HEK293 (cell line): Measurements from ENCODE around the gene CSNK1E.
"Not testable (repeated sequence)": the region's sequence is repeated elsewhere in the genome, so short reads cannot be mapped to it uniquely, and the experiment has no call there.

Source experiments
- CTCF ChIA-PET: fragments of 350-600 bp; formaldehyde crosslinking; extraction: SDS; loops from one replicate; lab custom pipeline; 2021; ENCODE audit warnings: antibody characterized with exemption; lab: Yijun Ruan, JAX
- POLR2A ChIA-PET: fragments of 300-600 bp; formaldehyde crosslinking; extraction: SDS; loops from one replicate; lab custom pipeline; 2020; ENCODE audit warnings: antibody characterized with exemption, inconsistent platforms; lab: Yijun Ruan, JAX
- H3K27ac ChIP-seq: fragments of 200-500 bp; sonication (Bioruptor generic); 2 replicates; pipeline ENCODE4 v1.5.1; 2014; ENCODE audit warnings: low read depth, low read length, control low read depth, inconsistent platforms; ENCODE audit errors: extremely low read depth
- H3K36me3 ChIP-seq, 2 experiments: fragments of 200-500 bp in 1 of 2; sonication (Bioruptor generic) in 1 of 2; 1 replicate in 1 of 2; 2 replicates in 1 of 2; pipeline ENCODE4 v1.5.1; 2014 to 2017; ENCODE audit warnings: inconsistent platforms in 2 of 2, low read length in 2 of 2; ENCODE audit not compliant: control insufficient read depth in 2 of 2, insufficient read depth in 1 of 2
- H3K4me1 ChIP-seq: fragments of 200-500 bp; sonication (Bioruptor generic); 2 replicates; pipeline ENCODE4 v1.5.1; 2014; ENCODE audit warnings: mild to moderate bottlenecking, low read length, inconsistent platforms; ENCODE audit not compliant: control insufficient read depth, insufficient read depth
- H3K4me3 ChIP-seq: 2 replicates; pipeline ENCODE4 v1.5.1; 2011; ENCODE audit warnings: low read depth, mild to moderate bottlenecking, control low read depth, low read length, moderate library complexity
- H3K9me3 ChIP-seq: fragments of 200-500 bp; sonication (Bioruptor generic); 2 replicates; pipeline ENCODE4 v1.5.1; 2014; ENCODE audit warnings: low read depth, low read length, inconsistent platforms; ENCODE audit not compliant: control insufficient read depth, insufficient read depth
- EGR2 ChIP-seq: fragments of 450-650 bp; formaldehyde crosslinking; IDR thresholded peaks from 2 replicates; pipeline ENCODE4 v1.5.1; 2016; ENCODE audit warnings: low read depth, missing biosample characterization, missing genetic modification characterization
- GLIS2 ChIP-seq: fragments of 450-650 bp; formaldehyde crosslinking; IDR thresholded peaks from 2 replicates; pipeline ENCODE4 v1.5.1; 2016; ENCODE audit warnings: missing biosample characterization, missing genetic modification characterization
- REPIN1 ChIP-seq: fragments of 450-650 bp; formaldehyde crosslinking; IDR thresholded peaks from 2 replicates; pipeline ENCODE4 v1.5.1; 2017; ENCODE audit warnings: missing biosample characterization, missing genetic modification characterization, low read depth
- SCRT2 ChIP-seq: fragments of 450-650 bp; formaldehyde crosslinking; IDR thresholded peaks from 2 replicates; pipeline ENCODE4 v1.5.1; 2016; ENCODE audit warnings: missing biosample characterization, missing genetic modification characterization
- ZBTB17 ChIP-seq: fragments of 450-650 bp; formaldehyde crosslinking; IDR thresholded peaks from 2 replicates; pipeline ENCODE4 v1.5.1; 2016; ENCODE audit warnings: missing biosample characterization, missing genetic modification characterization
- ZBTB20 ChIP-seq: fragments of 450-650 bp; formaldehyde crosslinking; IDR thresholded peaks from 2 replicates; pipeline ENCODE4 v1.5.1; 2016; ENCODE audit warnings: missing biosample characterization, missing genetic modification characterization
- ZBTB8A ChIP-seq: fragments of 450-650 bp; formaldehyde crosslinking; IDR thresholded peaks from 2 replicates; pipeline ENCODE4 v1.5.1; 2016; ENCODE audit warnings: missing biosample characterization, missing genetic modification characterization
- ZNF140 ChIP-seq: fragments of 450-650 bp; formaldehyde crosslinking; IDR thresholded peaks from 2 replicates; pipeline ENCODE4 v1.5.1; 2016; ENCODE audit warnings: missing biosample characterization, missing genetic modification characterization
- ZNF184 ChIP-seq: fragments of 450-650 bp; IDR thresholded peaks from 2 replicates; pipeline ENCODE4 v1.5.1; 2018; ENCODE audit warnings: missing biosample characterization, mild to moderate bottlenecking, missing genetic modification characterization
- ZNF76 ChIP-seq: fragments of 450-650 bp; formaldehyde crosslinking; IDR thresholded peaks from 2 replicates; pipeline ENCODE4; 2016; ENCODE audit warnings: low read depth, missing biosample characterization, missing genetic modification characterization, borderline replicate concordance
- ZNF792 ChIP-seq: fragments of 450-650 bp; formaldehyde crosslinking; IDR thresholded peaks from 2 replicates; pipeline ENCODE4 v1.5.1; 2016; ENCODE audit warnings: missing biosample characterization, missing genetic modification characterization
- ZSCAN30 ChIP-seq: fragments of 450-650 bp; IDR thresholded peaks from 2 replicates; pipeline ENCODE4 v1.5.1; 2018; ENCODE audit warnings: missing biosample characterization, mild to moderate bottlenecking, missing genetic modification characterization, moderate library complexity
- TF ChIP-seq, protein P1 (sequence below): fragments of 450-650 bp; formaldehyde crosslinking; IDR thresholded peaks from 2 replicates; pipeline ENCODE4 v1.5.1; 2016; ENCODE audit warnings: missing biosample characterization, missing genetic modification characterization, low read depth
- TF ChIP-seq, protein P2 (sequence below): fragments of 450-650 bp; formaldehyde crosslinking; IDR thresholded peaks from 2 replicates; pipeline ENCODE4 v1.5.1; 2016; ENCODE audit warnings: missing biosample characterization, missing genetic modification characterization
- TF ChIP-seq, protein P3 (sequence below): fragments of 450-650 bp; formaldehyde crosslinking; IDR thresholded peaks from 2 replicates; pipeline ENCODE4 v1.5.1; 2016; ENCODE audit warnings: missing biosample characterization, missing genetic modification characterization
- TF ChIP-seq, protein P4 (sequence below): fragments of 450-650 bp; formaldehyde crosslinking; IDR thresholded peaks from 2 replicates; pipeline ENCODE4 v1.5.1; 2016; ENCODE audit warnings: missing biosample characterization, missing genetic modification characterization

CSNK1E gene

DNA sequence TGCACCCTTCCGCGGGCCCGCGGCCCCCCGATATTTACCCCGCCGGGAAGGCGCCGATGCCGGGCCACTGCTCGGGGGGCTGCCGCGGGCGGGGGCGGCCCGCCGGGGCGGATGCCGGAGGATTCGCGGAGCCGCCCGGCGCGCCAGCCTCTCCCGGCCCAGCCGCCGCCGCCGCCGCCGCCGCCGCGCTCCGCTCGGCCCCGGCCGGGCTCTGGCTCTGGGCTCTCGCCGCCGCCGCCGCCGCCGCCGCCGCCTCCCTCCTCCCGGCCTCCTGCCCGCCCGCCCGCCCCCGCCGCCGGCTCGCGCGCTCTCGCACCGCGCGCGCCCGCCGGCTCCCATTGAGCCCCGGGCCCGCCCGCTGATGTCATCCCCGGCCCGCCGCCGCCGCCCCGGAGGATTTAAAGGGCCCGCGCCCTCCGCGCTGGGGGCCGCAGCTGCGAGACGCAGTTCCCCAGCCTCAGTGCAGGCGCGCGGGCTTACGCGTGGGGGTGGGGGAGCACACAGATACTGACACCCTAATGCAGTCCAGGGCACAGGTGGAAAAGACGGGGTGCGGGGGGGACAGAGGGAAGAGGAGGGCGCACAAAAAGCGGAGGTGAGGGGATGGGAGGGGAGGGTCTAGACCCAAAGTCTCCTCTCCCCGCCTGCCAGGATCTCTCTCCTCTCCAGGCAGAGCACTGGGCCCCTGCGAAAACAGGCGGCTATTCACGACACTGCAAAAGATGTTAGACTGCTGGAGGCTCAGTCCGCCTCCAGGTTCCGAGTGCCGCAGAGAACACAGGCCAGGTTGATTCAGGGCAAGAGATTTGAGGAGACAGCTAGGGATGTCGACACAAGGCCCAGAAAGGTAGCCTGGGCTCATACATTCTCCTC is at the start of gene CSNK1E (continued):
- TF ChIP-seq ZNF792 (tag by site-specific recombination), result 0 out of 2 replicates have a peak, but pooled peaks have one; percentile 44
- TF ChIP-seq REPIN1 (tag by site-specific recombination), result peak; percentile 62; the same call in 1 of the 2 replicates
- TF ChIP-seq, protein P1, sequence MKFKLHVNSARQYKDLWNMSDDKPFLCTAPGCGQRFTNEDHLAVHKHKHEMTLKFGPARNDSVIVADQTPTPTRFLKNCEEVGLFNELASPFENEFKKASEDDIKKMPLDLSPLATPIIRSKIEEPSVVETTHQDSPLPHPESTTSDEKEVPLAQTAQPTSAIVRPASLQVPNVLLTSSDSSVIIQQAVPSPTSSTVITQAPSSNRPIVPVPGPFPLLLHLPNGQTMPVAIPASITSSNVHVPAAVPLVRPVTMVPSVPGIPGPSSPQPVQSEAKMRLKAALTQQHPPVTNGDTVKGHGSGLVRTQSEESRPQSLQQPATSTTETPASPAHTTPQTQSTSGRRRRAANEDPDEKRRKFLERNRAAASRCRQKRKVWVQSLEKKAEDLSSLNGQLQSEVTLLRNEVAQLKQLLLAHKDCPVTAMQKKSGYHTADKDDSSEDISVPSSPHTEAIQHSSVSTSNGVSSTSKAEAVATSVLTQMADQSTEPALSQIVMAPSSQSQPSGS (tag by site-specific recombination), result peak; percentile 67
- TF ChIP-seq ZSCAN30 (tag by site-specific recombination), result 0 out of 2 replicates have a peak, but pooled peaks have one; percentile 32
- TF ChIP-seq ZNF140 (tag by site-specific recombination), result no peak
- TF ChIP-seq EGR2 (tag by site-specific recombination), result peak; percentile 27; the same call in 1 of the 2 replicates
- TF ChIP-seq, protein P2, sequence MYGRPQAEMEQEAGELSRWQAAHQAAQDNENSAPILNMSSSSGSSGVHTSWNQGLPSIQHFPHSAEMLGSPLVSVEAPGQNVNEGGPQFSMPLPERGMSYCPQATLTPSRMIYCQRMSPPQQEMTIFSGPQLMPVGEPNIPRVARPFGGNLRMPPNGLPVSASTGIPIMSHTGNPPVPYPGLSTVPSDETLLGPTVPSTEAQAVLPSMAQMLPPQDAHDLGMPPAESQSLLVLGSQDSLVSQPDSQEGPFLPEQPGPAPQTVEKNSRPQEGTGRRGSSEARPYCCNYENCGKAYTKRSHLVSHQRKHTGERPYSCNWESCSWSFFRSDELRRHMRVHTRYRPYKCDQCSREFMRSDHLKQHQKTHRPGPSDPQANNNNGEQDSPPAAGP (tag by site-specific recombination), result peak; percentile 68
- peak; percentile 97 for TF ChIP-seq ZBTB20 (tag by site-specific recombination)
- TF ChIP-seq ZBTB17 (tag by site-specific recombination), result peak; percentile 69
- peak; percentile 83 for TF ChIP-seq ZBTB8A (tag by site-specific recombination)
- TF ChIP-seq GLIS2 (tag by site-specific recombination), result peak; percentile 82
- TF ChIP-seq, protein P3, sequence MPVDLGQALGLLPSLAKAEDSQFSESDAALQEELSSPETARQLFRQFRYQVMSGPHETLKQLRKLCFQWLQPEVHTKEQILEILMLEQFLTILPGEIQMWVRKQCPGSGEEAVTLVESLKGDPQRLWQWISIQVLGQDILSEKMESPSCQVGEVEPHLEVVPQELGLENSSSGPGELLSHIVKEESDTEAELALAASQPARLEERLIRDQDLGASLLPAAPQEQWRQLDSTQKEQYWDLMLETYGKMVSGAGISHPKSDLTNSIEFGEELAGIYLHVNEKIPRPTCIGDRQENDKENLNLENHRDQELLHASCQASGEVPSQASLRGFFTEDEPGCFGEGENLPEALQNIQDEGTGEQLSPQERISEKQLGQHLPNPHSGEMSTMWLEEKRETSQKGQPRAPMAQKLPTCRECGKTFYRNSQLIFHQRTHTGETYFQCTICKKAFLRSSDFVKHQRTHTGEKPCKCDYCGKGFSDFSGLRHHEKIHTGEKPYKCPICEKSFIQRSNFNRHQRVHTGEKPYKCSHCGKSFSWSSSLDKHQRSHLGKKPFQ (tag by site-specific recombination), result no peak
- TF ChIP-seq ZNF76 (tag by site-specific recombination), result peak; percentile 54; the same call in 1 of the 2 replicates
- TF ChIP-seq, protein P4, sequence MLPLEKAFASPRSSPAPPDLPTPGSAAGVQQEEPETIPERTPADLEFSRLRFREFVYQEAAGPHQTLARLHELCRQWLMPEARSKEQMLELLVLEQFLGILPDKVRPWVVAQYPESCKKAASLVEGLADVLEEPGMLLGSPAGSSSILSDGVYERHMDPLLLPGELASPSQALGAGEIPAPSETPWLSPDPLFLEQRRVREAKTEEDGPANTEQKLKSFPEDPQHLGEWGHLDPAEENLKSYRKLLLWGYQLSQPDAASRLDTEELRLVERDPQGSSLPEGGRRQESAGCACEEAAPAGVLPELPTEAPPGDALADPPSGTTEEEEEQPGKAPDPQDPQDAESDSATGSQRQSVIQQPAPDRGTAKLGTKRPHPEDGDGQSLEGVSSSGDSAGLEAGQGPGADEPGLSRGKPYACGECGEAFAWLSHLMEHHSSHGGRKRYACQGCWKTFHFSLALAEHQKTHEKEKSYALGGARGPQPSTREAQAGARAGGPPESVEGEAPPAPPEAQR (tag by site-specific recombination), result 0 out of 2 replicates have a peak, but pooled peaks have one; percentile 73
- TF ChIP-seq, all 188 proteins: peak for 55

DNA sequence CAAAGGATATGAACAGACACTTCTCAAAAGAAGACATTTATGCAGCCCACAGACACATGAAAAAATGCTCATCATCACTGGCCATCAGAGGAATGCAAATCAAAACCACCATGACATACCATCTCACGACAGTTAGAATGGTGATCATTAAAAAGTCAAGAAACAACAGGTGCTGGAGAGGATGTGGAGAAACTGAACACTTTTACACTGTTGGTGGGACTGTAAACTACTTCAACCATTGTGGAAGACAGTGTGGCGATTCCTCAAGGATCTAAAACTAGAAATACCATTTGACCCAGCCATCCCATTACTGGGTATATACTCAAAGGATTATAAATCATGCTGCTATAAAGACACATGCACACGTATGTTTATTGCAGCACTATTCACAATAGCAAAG is 48.6 kb upstream of the CSNK1E start:
- CTCF ChIA-PET, H3K4me3 ChIP-seq, H3K36me3 ChIP-seq, POLR2A ChIA-PET: not testable (repeated sequence)
- TF ChIP-seq ZNF184 (tag by site-specific recombination), result peak; percentile 92
- TF ChIP-seq SCRT2 (tag by site-specific recombination), result 0 out of 2 replicates have a peak, but pooled peaks have one; percentile 14
- TF ChIP-seq, all 188 proteins: peak for 2; not testable (repeated sequence) for 186
- H3K27ac ChIP-seq, H3K4me1 ChIP-seq, H3K9me3 ChIP-seq: not testable (repeated sequence)

DNA sequence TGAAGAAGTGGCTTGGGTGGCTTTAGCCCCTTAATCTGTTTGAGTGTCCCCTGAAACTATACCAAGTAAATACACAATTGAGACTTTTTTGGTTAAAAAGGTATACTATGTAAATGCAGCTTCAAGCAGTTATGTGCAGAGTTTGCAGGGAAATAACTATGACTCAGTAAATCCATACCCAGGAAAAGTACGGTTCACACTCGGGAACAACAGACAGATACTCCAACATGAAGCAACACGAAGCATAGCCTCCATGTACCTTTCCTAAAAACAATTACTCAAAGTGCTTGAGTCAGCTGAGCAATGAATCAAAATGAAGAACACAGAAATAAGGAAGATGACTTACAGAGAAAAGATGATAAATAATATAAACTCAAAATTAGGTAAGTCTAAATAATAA is 47.9 kb upstream of the CSNK1E start:
- CTCF ChIA-PET, H3K36me3 ChIP-seq, H3K9me3 ChIP-seq, H3K4me3 ChIP-seq, H3K27ac ChIP-seq, POLR2A ChIA-PET, H3K4me1 ChIP-seq: not testable (repeated sequence)

DNA sequence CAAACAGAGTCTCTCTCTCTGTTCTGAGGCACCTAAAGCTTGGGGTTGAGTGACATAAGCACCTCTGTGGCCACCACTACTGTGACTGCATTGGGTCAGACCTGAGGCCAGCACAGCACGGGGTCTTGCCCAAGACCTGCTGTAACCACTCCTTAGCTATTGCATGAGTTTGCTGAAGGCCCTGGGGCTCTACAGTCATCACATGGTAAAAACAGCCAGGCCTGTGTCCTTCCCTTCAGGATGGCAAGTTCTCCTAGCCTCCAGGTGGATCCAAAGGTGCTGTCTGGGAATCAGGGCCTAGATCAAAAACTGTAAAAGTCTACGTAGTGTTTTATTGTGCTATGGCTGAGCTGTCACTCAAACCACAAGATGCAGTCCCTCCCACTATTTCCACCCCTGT is 43.3 kb upstream of the CSNK1E start:
- H3K27ac ChIP-seq, H3K9me3 ChIP-seq, H3K4me1 ChIP-seq, H3K36me3 ChIP-seq, CTCF ChIA-PET, POLR2A ChIA-PET, H3K4me3 ChIP-seq: not testable (repeated sequence)

DNA sequence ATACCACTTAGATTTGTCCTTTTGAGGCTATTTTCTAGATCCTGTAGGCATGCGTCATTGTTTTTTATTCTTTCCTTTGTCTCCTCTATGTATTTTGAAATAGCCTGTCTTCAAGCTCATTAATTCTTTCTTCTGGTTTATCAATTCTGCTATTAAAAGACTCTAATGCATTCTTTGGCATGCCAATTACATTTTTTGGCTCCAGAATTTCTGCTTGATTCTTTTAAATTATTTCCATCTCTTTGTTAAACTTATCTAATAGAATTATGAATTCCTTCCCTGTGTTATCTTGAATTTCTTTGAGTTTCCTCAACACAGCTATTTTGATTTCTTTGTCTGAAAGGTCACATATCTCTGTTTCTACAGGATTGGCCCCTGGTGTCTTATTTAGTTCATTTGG is 42.6 kb upstream of the CSNK1E start:
- peaks cover 0 to 11% of the 10 kb centered on the region in 2 experiments; a peak in 2 of 3 replicates for H3K36me3 ChIP-seq
- CTCF ChIA-PET, H3K4me1 ChIP-seq, H3K4me3 ChIP-seq, H3K27ac ChIP-seq, POLR2A ChIA-PET, H3K9me3 ChIP-seq: not testable (repeated sequence)

DNA sequence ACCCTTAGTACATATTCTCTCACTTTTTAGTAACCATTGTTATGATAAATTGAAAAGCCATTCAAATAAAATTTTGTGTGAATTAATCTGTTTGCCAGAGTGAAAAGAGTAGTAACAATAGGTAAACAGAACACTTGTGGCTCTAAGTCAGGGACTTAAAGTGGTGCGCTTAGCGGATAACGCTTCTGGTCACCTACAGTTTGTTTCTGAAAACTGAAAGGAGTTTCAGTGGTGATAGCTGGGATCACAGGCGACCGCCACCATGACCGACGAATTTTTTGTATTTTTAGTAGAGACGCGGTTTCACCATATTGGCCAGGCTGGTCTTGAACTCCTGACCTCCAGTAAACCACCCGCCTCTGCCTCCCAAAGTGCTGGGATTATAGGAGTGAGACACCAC is 40.7 kb upstream of the CSNK1E start:
- H3K27ac ChIP-seq, H3K9me3 ChIP-seq, POLR2A ChIA-PET, H3K4me1 ChIP-seq, H3K4me3 ChIP-seq: not testable (repeated sequence)
- H3K36me3 ChIP-seq, result peaks cover 0 to 18% of the 10 kb centered on the region in 2 experiments; a peak in 2 of 3 replicates
- CTCF ChIA-PET, result interaction anchor here (0.9 kb wide), 1 partner anchor 214 kb away, joined by 4 read pairs; no protein-coding TSS in a partner anchor
